Measurements from ENCODE around the gene CNTN4. TPM values are rescaled to one million over a fixed set of nuclear protein-coding genes. Genes with fewer than 3 reads are reported as not detected.

The CNTN4 gene
- total RNA-seq, 6 experiments from 2014 or later = not detected

DNA sequence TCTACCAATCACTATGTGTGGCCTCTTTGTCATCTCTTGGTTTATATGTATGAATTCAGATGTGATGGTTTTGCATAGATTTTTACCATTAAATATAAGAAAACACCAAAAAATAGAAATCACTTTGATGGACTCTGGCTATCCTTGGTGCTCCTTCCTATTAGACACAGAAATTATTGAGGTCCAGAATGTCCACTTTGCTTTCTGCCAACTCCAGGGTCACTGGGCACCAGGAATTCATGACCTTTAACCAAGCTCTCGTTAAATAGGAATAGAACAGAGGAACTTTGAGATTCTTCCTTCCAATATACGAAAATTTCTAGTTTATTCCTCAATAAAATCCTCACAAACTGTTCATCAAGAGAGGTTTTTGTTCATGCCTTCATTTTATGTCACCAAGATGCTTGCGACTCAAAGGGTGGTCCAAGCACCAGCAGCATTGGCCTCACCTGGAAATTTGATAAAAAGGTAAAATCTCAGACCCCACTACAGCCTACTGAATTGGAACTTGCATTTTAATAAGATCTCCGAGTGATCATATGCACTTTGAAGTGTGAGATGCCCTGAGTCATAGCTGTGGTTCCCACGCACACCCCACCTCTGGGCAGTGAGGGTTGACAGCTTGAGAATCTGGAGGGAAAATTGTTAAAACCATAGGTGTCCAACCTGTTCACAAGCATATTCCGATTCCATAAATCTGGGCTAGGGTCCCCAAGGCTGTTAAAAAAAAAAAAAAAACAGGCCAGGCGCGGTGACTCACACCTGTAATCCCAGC is 725.0 kb downstream of the CNTN4 start:
- H3K4me3 Mint-ChIP-seq = no peak overlapping the region
- peaks cover 53% of the 10 kb centered on the region for H3K9me3 Mint-ChIP-seq
- H3K36me3 Mint-ChIP-seq (ENCODE audit: low read depth) = no peaks in the 10 kb centered on the region; the same call in 1 of the 2 replicates
- TF ChIP-seq, protein P1, sequence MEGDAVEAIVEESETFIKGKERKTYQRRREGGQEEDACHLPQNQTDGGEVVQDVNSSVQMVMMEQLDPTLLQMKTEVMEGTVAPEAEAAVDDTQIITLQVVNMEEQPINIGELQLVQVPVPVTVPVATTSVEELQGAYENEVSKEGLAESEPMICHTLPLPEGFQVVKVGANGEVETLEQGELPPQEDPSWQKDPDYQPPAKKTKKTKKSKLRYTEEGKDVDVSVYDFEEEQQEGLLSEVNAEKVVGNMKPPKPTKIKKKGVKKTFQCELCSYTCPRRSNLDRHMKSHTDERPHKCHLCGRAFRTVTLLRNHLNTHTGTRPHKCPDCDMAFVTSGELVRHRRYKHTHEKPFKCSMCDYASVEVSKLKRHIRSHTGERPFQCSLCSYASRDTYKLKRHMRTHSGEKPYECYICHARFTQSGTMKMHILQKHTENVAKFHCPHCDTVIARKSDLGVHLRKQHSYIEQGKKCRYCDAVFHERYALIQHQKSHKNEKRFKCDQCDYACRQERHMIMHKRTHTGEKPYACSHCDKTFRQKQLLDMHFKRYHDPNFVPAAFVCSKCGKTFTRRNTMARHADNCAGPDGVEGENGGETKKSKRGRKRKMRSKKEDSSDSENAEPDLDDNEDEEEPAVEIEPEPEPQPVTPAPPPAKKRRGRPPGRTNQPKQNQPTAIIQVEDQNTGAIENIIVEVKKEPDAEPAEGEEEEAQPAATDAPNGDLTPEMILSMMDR (IDR thresholded peaks at IDR 0.05) = no peak
- no peaks in the 10 kb centered on the region for H3K27me3 Mint-ChIP-seq (ENCODE audit: insufficient read depth)
- H3K27ac Mint-ChIP-seq = no peak overlapping the region
- no peak for DNase-seq
- H3K4me1 Mint-ChIP-seq (ENCODE audit: low read depth) = no peaks in the 10 kb centered on the region

DNA sequence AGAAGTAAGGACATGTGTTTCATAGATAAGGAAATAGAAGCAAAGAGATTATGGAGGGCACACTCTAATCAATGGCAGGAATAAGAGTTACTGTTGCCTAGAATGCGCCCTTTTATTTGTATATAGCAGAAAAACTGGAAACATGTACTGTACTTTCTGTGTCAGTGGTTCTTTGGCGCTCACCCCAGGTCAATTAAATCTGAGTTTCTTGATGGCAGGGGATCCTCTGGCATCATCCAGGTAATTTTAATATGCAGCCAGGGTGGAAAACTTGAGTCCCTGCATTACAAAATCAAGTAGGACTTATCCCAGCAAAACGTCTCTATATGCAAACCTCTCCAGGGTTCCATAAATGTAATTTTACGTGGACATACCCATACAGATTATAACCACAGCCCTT is 727.4 kb downstream of the CNTN4 start:
- Mint-ChIP-seq H3K9me3 (peaks cover 39% of the 10 kb centered on the region), H3K27me3 (ENCODE audit: insufficient read depth) (no peaks in the 10 kb centered on the region), H3K27ac (no peak overlapping the region), H3K36me3 (ENCODE audit: low read depth) (no peaks in the 10 kb centered on the region), H3K4me3 (no peak overlapping the region), H3K4me1 (ENCODE audit: low read depth) (no peaks in the 10 kb centered on the region)
- TF ChIP-seq, protein P1 (IDR thresholded peaks at IDR 0.05) = no peak
- no peak for DNase-seq

DNA sequence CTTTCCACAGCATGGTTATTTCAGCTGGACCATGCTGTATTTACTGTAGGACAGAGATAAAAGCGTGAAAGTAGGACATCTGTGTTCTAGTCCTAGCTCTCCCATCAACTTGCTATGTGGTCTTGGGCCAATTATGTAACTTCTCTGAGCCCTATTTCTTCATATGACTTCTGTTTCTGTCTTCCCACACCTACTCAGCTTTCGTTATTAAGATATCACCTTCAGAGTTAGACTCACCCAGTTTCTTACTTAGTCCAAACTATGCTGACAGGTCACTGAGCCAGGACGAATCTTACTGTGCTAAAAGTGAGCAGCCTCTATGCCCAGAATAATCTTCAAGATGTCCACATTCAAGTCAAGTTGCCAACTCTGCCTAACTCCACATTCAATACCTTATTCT is 727.8 kb downstream of the CNTN4 start:
- TF ChIP-seq, protein P1 (IDR thresholded peaks at IDR 0.05) = no peak
- Mint-ChIP-seq H3K27me3 (ENCODE audit: insufficient read depth) (no peaks in the 10 kb centered on the region), H3K36me3 (ENCODE audit: low read depth) (no peaks in the 10 kb centered on the region), H3K4me3 (no peak overlapping the region), H3K27ac (no peak overlapping the region), H3K9me3 (peaks cover 38% of the 10 kb centered on the region), H3K4me1 (ENCODE audit: low read depth) (no peaks in the 10 kb centered on the region)
- no peak for DNase-seq

DNA sequence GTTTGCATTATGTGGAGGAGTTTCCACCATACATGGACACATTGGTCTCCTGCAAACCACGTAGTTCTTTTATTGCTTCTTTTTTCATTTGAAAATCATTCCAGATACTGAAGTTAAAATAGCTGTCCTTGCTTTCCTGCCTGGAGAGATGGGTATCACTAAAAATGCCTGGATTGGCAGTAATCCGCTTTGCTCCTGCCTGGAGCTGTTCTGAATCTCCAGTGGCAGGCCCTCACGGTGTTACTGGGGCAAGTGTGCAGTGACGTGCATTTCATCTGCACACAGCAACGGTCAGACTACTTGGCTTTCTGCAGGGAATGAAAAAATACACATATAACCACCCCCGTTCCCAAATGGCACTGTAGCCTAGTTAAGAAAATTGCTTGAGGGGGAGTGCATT is 738.6 kb downstream of the CNTN4 start:
- Mint-ChIP-seq H3K27ac (no peak overlapping the region), H3K4me3 (no peak overlapping the region), H3K27me3 (ENCODE audit: insufficient read depth) (no peaks in the 10 kb centered on the region), H3K4me1 (ENCODE audit: low read depth) (no peaks in the 10 kb centered on the region), H3K36me3 (ENCODE audit: low read depth) (no peaks in the 10 kb centered on the region; the same call in 1 of the 2 replicates), H3K9me3 (peaks cover 23% of the 10 kb centered on the region)
- DNase-seq = no peak
- TF ChIP-seq, protein P1 (IDR thresholded peaks at IDR 0.05) = no peak

DNA sequence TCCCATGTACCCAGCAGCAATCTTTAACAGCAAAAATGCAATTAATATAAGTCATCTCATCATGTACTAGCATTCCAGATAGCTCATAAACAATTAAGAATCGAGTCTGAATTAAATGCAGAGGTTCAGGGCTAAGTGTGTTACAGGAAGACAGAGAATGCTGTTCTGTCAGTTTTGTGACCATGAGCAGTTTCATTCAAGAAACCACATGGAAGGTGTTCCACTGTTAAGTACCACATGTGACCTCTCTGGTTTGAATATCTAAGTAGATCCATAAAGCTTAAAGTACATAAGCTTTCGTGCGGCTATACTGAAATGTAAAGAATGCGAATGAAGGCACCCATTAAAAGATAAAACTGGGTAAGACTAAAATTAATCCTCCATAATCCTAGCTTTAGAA is 739.2 kb downstream of the CNTN4 start:
- H3K27ac Mint-ChIP-seq = no peak overlapping the region
- TF ChIP-seq, protein P1 (IDR thresholded peaks at IDR 0.05) = no peak
- no peaks in the 10 kb centered on the region for H3K4me1 Mint-ChIP-seq (ENCODE audit: low read depth)
- no peak for DNase-seq
- H3K4me3 Mint-ChIP-seq = no peak overlapping the region
- peaks cover 28% of the 10 kb centered on the region for H3K9me3 Mint-ChIP-seq
- H3K27me3 Mint-ChIP-seq (ENCODE audit: insufficient read depth) = no peaks in the 10 kb centered on the region; the same call in 1 of the 2 replicates
- no peaks in the 10 kb centered on the region; the same call in 1 of the 2 replicates for H3K36me3 Mint-ChIP-seq (ENCODE audit: low read depth)
